NB4 (cell line): Measurements from ENCODE around the gene SETD1B.

Experiments used
- CTCF ChIP-seq: IDR thresholded peaks from one replicate; pipeline ENCODE4 v1.5.1; 2012; ENCODE audit warnings: low read depth, low read length
- MYC ChIP-seq: IDR thresholded peaks from 2 replicates; pipeline ENCODE4 v1.6.1; 2011; ENCODE audit warnings: low read depth, low read length
- POLR2A ChIP-seq: IDR thresholded peaks from 2 replicates; pipeline ENCODE4 v1.6.1; 2011; ENCODE audit warnings: mild to moderate bottlenecking; ENCODE audit not compliant: insufficient read length; ENCODE audit errors: extremely low read depth
- TF ChIP-seq, protein P1 (sequence below): IDR thresholded peaks from 2 replicates; pipeline ENCODE4 v1.6.1; 2011; ENCODE audit warnings: low read depth, low read length

GRCh38 chr12:121803861-121804416 lies at the start of gene SETD1B:
- no peak for TF ChIP-seq CTCF
- TF ChIP-seq POLR2A = peak; percentile 38
- TF ChIP-seq MYC = no peak
- TF ChIP-seq, protein P1, sequence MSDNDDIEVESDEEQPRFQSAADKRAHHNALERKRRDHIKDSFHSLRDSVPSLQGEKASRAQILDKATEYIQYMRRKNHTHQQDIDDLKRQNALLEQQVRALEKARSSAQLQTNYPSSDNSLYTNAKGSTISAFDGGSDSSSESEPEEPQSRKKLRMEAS = no peak
